Peyer's patch (tissue), 4 donors: ENCODE results near the gene AMBN. TPM values are rescaled to one million over a fixed set of nuclear protein-coding genes. Genes with fewer than 3 reads are reported as not detected.

Source experiments
- DNase-seq, 3 donors: peaks; one replicate each; pipeline ENCODE4 v3.0.0-alpha.2; 2017 to 2019
- H3K27ac ChIP-seq, 4 donors: fragments of 200-600 bp; sonication (generic); one replicate each; pipeline ENCODE4 v1.5.1; 2016 to 2019
- H3K27me3 ChIP-seq, 2 donors: fragments of 200-600 bp; sonication (generic); one replicate each; pipeline ENCODE4 v1.5.1; 2019
- H3K36me3 ChIP-seq, 3 donors: fragments of 200-600 bp; sonication (generic); one replicate each; pipeline ENCODE4 v1.5.1; 2016 to 2019
- H3K4me1 ChIP-seq, 4 donors: fragments of 200-600 bp; sonication (generic); one replicate each; pipeline ENCODE4 v1.5.1; 2016 to 2019
- H3K4me3 ChIP-seq, 4 donors: fragments of 200-600 bp; sonication (generic); 1 replicate in 3 of 4; 2 replicates in 1 of 4; pipeline ENCODE4 v1.5.1; 2016 to 2019; ENCODE audit warnings: mild to moderate bottlenecking in 1 of 4
- H3K9me3 ChIP-seq, 4 donors: fragments of 200-600 bp; sonication (generic); one replicate each; pipeline ENCODE4 v1.5.1; 2016 to 2019; ENCODE audit warnings: mild to moderate bottlenecking in 1 of 4
- POLR2A ChIP-seq, 2 donors: fragments of 450-650 bp; IDR thresholded peaks; one replicate each; pipeline ENCODE4 v1.5.1; 2017; ENCODE audit warnings: antibody characterized with exemption in 2 of 2, mild to moderate bottlenecking in 2 of 2, moderate library complexity in 2 of 2
- total RNA-seq, 4 donors: library from RNA; depleted of rRNA; stranded (reverse); fragments of >200 nt; gene quantifications; one replicate each; pipeline ENCODE4 v1.1.0, GENCODE V29; 2016
- TF ChIP-seq, protein P1 (sequence below), 6 experiments: fragments of 450-650 bp in 4 of 6; fragments of 200-600 bp in 2 of 6; sonication (generic) in 1 of 6; IDR thresholded peaks; one replicate each; pipeline ENCODE4 v1.5.1; 2017 to 2019; ENCODE audit warnings: antibody characterized with exemption in 6 of 6, mild to moderate bottlenecking in 3 of 6, moderate library complexity in 1 of 6

The AMBN gene
- total RNA-seq, 4 donors from 2014 or later = not detected

DNA sequence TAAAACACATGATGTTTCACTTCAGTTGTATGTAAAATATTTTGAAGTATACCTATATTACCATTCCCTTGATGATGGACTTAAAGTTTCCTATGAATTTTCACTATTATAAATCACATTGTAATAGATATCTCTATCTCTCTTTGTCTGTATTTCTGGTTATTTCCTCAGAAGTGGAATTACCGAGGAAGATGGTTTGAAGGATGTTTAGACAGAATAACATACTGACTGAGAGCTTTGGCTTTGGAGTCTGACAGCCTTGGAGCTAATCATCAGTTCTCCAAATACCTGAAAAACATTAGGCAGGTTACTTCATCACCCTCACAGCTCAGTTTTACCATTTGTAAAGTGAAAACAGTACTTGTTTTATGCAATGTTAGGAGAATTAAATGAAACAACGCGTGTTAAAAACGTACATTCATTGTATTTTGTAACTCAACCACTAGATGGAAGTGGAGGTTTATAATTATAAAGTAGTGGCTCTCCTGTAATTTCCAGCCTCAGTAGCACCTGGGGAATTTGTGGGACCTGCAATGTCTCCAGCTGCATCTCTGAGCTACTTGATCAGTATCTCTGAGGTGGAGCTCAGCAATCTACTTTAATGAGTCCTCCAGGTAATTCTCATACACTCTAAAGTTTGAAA is 59.9 kb downstream of the AMBN start:
- Histone ChIP-seq H3K36me3 (no peaks in the 10 kb centered on the region), H3K4me3 (no peak overlapping the region)
- DNase-seq = no peak

DNA sequence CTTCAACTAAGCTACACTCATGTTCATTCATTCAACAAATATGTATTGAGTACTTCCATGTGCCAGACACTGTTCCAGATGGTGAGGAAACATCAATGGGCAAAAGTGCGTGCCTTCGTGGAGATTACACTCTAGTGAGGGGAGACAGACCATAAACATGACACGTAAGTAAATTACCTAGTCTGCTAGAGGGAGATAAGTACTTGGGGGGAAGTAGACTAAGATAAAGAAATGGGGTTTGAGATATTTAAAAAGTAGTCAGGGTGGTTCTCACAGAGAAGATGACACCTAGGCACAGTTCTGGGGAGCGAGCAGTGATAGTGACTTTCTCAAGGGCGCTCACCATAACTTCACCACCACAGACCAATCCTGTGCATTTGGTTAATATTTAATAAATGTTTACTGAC is 62.6 kb downstream of the AMBN start:
- Histone ChIP-seq H3K27me3 (no peaks in the 10 kb centered on the region), H3K4me1 (no peaks in the 10 kb centered on the region), H3K9me3 (no peaks in the 10 kb centered on the region), H3K36me3 (no peaks in the 10 kb centered on the region), H3K27ac (no peak overlapping the region), H3K4me3 (no peak overlapping the region)
- TF ChIP-seq, protein P1, sequence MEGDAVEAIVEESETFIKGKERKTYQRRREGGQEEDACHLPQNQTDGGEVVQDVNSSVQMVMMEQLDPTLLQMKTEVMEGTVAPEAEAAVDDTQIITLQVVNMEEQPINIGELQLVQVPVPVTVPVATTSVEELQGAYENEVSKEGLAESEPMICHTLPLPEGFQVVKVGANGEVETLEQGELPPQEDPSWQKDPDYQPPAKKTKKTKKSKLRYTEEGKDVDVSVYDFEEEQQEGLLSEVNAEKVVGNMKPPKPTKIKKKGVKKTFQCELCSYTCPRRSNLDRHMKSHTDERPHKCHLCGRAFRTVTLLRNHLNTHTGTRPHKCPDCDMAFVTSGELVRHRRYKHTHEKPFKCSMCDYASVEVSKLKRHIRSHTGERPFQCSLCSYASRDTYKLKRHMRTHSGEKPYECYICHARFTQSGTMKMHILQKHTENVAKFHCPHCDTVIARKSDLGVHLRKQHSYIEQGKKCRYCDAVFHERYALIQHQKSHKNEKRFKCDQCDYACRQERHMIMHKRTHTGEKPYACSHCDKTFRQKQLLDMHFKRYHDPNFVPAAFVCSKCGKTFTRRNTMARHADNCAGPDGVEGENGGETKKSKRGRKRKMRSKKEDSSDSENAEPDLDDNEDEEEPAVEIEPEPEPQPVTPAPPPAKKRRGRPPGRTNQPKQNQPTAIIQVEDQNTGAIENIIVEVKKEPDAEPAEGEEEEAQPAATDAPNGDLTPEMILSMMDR (IDR thresholded peaks at IDR 0.05) = no peak
- TF ChIP-seq POLR2A (IDR thresholded peaks at IDR 0.05) = no peak
- no peak for DNase-seq

More for the DNA sequence above, 59.9 kb downstream of the AMBN start:
- H3K27ac ChIP-seq = no peak overlapping the region
- no peaks in the 10 kb centered on the region for H3K9me3 ChIP-seq
- H3K27me3 ChIP-seq = no peaks in the 10 kb centered on the region
- TF ChIP-seq, protein P1 (IDR thresholded peaks at IDR 0.05) = peak; percentile 21 to 79 (median 51)
- TF ChIP-seq POLR2A (IDR thresholded peaks at IDR 0.05) = no peak
- H3K4me1 ChIP-seq = no peaks in the 10 kb centered on the region

Other genes starting within 250 kb of the AMBN start
- not detected for gene SMR3A, start 231.5 kb upstream of the AMBN start, total RNA-seq
- not detected for gene SMR3B, start 209.1 kb upstream of the AMBN start, total RNA-seq
- gene OPRPN, start 194.3 kb upstream of the AMBN start, total RNA-seq = not detected
- not detected for gene MUC7, start 120.1 kb upstream of the AMBN start, total RNA-seq
- not detected for gene AMTN, start 73.7 kb upstream of the AMBN start, total RNA-seq
- not detected for gene ENAM, start 36.5 kb downstream of the AMBN start, total RNA-seq
- gene JCHAIN, start 74.3 kb downstream of the AMBN start, total RNA-seq = 100 to 1,000 TPM in 2 of 4 donors, 10 to 100 TPM in 2; 15.9 to 326 (median 89.6) TPM
- 10 to 100 TPM; 13.3 to 37.1 (median 15.6) TPM for gene UTP3, start 96.3 kb downstream of the AMBN start, total RNA-seq
- gene RUFY3, start 129.7 kb downstream of the AMBN start, total RNA-seq = 100 to 1,000 TPM in 1 of 4 donors, 10 to 100 TPM in 3; 36.1 to 113 (median 47.1) TPM
- gene GRSF1, start 247.6 kb downstream of the AMBN start, total RNA-seq = 10 to 100 TPM; 34.0 to 46.6 (median 38.3) TPM